ENCODE measurements around the gene POMGNT2. TPM values are rescaled to one million over a fixed set of nuclear protein-coding genes. Genes with fewer than 3 reads are reported as not detected.

POMGNT2 gene
- total RNA-seq, 1 donor, result 9.1 TPM

DNA sequence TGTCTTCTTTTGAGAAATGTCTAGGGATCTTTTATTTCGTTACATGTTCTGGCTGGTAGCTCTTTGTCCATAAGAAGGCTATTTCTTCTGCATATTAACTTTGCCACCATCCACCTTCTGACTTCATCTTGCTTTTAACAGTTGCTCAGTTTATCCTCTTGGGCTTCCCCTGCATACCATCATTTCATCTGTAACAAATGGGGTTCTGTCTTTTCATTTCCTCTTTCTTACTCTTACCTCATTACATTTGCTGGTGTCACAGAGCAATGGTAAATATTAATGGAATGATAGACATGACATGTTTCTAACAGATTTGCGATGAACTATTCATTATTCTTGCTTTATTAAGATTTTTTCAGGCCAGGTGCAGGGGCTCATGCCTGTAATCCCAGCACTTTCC, 64.4 kb downstream of the POMGNT2 start:
- TF ChIP-seq CTCF (IDR thresholded peaks at IDR 0.05; ENCODE audit: insufficient read depth, low read depth, low read length), result no peak
- no peak for DNase-seq (ENCODE audit: low read depth)
- H3K4me3 ChIP-seq (ENCODE audit: low read depth, low read length), result no peak overlapping the region

GRCh38 chr3:43038010-43038409, 67.9 kb downstream of the POMGNT2 start:
- H3K4me3 ChIP-seq (ENCODE audit: low read depth, low read length), result no peak overlapping the region
- DNase-seq (ENCODE audit: low read depth), result no peak
- no peak for TF ChIP-seq CTCF (IDR thresholded peaks at IDR 0.05; ENCODE audit: insufficient read depth, low read depth, low read length)

GRCh38 chr3:43036621-43037423, 69.1 kb downstream of the POMGNT2 start:
- no peak for TF ChIP-seq CTCF (IDR thresholded peaks at IDR 0.05; ENCODE audit: insufficient read depth, low read depth, low read length)
- H3K4me3 ChIP-seq (ENCODE audit: low read depth, low read length), result no peak overlapping the region
- no peak for DNase-seq (ENCODE audit: low read depth)

GRCh38 chr3:43035801-43036365, 70.0 kb downstream of the POMGNT2 start:
- DNase-seq (ENCODE audit: low read depth), result no peak
- TF ChIP-seq CTCF (IDR thresholded peaks at IDR 0.05; ENCODE audit: insufficient read depth, low read depth, low read length), result no peak
- H3K4me3 ChIP-seq (ENCODE audit: low read depth, low read length), result no peak overlapping the region

DNA sequence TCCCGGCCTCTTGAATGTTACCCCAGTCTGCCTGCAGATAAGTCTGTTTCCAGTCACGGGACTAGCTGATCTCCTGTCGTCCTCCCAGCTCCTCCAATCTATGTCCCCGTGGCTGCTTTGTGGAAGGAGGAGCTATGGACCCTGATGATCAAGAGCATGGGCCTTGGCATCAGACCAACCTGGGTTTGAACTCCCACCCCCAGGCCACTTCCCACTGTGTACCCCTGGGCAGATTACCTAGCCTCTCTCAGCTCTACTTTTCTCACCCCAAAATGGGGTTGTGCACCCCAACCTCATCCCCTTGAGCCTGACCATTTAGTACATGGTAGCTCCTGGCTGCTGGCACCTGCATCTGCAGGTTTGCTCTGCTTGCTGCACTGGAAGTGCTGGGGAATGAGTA, 71.0 kb downstream of the POMGNT2 start:
- H3K4me3 ChIP-seq (ENCODE audit: low read depth, low read length), result no peak overlapping the region
- no peak for TF ChIP-seq CTCF (IDR thresholded peaks at IDR 0.05; ENCODE audit: insufficient read depth, low read depth, low read length)
- DNase-seq (ENCODE audit: low read depth), result no peak

DNA sequence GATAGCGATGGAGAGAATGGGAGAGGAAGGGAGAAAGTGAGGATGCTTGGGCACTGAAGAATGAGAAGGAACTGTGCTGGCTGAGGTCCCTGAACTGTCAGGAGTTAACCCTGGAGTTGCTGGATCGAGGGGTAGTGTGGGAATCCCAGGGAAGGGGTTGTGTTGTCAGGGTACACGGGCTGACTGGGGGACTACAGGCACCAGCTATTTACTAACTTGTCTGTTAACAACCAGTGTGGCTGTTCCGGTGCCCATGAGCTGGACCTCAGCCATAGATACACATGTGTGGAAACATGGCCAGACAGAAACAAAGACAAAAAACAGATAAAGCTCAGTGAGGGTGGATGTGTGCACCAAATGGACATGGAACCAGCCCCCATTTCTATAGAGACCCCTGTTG, 71.7 kb downstream of the POMGNT2 start:
- H3K4me3 ChIP-seq (ENCODE audit: low read depth, low read length), result no peak overlapping the region
- no peak for DNase-seq (ENCODE audit: low read depth)
- TF ChIP-seq CTCF (IDR thresholded peaks at IDR 0.05; ENCODE audit: insufficient read depth, low read depth, low read length), result no peak

Data from fibroblast of villous mesenchyme (primary cell).